ENCODE measurements around the gene FUT8.

FUT8 gene

GRCh38 chr14:65720171-65720570, 307.6 kb downstream of the FUT8 start:
- H3K9me3 ChIP-seq (ENCODE audit: control insufficient read depth in 1 of 2, low read length in 2 of 2) = peaks cover 0 to 2% of the 10 kb centered on the region in 2 donors
- H3K27ac ChIP-seq (ENCODE audit: low read length) = no peak overlapping the region
- H3K4me3 ChIP-seq (ENCODE audit: low read depth in 1 of 2, low read length in 2 of 2) = no peak overlapping the region
- H3K27me3 ChIP-seq (ENCODE audit: low read depth, low read length) = no peaks in the 10 kb centered on the region
- H3K36me3 ChIP-seq (ENCODE audit: control insufficient read depth in 1 of 2, insufficient read depth in 2 of 2, low read length in 2 of 2) = peaks cover 0 to 11% of the 10 kb centered on the region in 2 donors
- H3K4me1 ChIP-seq (ENCODE audit: control insufficient read depth in 1 of 2, insufficient read depth in 2 of 2, low read length in 2 of 2) = no peaks in the 10 kb centered on the region

GRCh38 chr14:65720743-65721142, 308.2 kb downstream of the FUT8 start:
- no peak overlapping the region for H3K4me3 ChIP-seq (ENCODE audit: low read depth in 1 of 2, low read length in 2 of 2)
- H3K9me3 ChIP-seq (ENCODE audit: control insufficient read depth in 1 of 2, low read length in 2 of 2) = peaks cover 0 to 2% of the 10 kb centered on the region in 2 donors
- H3K4me1 ChIP-seq (ENCODE audit: control insufficient read depth in 1 of 2, insufficient read depth in 2 of 2, low read length in 2 of 2) = no peaks in the 10 kb centered on the region
- H3K27ac ChIP-seq (ENCODE audit: low read length) = no peak overlapping the region
- peaks cover 0 to 11% of the 10 kb centered on the region in 2 donors for H3K36me3 ChIP-seq (ENCODE audit: control insufficient read depth in 1 of 2, insufficient read depth in 2 of 2, low read length in 2 of 2)
- no peaks in the 10 kb centered on the region for H3K27me3 ChIP-seq (ENCODE audit: low read depth, low read length)

- peaks cover 0 to 20% of the 10 kb centered on the region in 2 donors for H3K36me3 ChIP-seq (ENCODE audit: control insufficient read depth in 1 of 2, insufficient read depth in 2 of 2, low read length in 2 of 2)
- no peak overlapping the region for H3K27ac ChIP-seq (ENCODE audit: low read length)
- H3K9me3 ChIP-seq (ENCODE audit: control insufficient read depth in 1 of 2, low read length in 2 of 2) = peaks cover 0 to 1% of the 10 kb centered on the region in 2 donors
- no peak overlapping the region for H3K4me3 ChIP-seq (ENCODE audit: low read depth in 1 of 2, low read length in 2 of 2)
- no peaks in the 10 kb centered on the region for H3K4me1 ChIP-seq (ENCODE audit: control insufficient read depth in 1 of 2, insufficient read depth in 2 of 2, low read length in 2 of 2)
- no peaks in the 10 kb centered on the region for H3K27me3 ChIP-seq (ENCODE audit: low read depth, low read length)
Observed at GRCh38 chr14:65723348-65723747, 310.8 kb downstream of the FUT8 start.

GRCh38 chr14:65728604-65729003, 316.1 kb downstream of the FUT8 start:
- no peak overlapping the region for H3K4me3 ChIP-seq (ENCODE audit: low read depth in 1 of 2, low read length in 2 of 2)
- H3K9me3 ChIP-seq (ENCODE audit: control insufficient read depth in 1 of 2, low read length in 2 of 2) = no peaks in the 10 kb centered on the region
- peaks cover 3 to 20% of the 10 kb centered on the region in 2 donors for H3K36me3 ChIP-seq (ENCODE audit: control insufficient read depth in 1 of 2, insufficient read depth in 2 of 2, low read length in 2 of 2)
- no peaks in the 10 kb centered on the region for H3K27me3 ChIP-seq (ENCODE audit: low read depth, low read length)
- no peak overlapping the region for H3K27ac ChIP-seq (ENCODE audit: low read length)
- H3K4me1 ChIP-seq (ENCODE audit: control insufficient read depth in 1 of 2, insufficient read depth in 2 of 2, low read length in 2 of 2) = no peaks in the 10 kb centered on the region

GRCh38 chr14:65729566-65729965, 317.0 kb downstream of the FUT8 start:
- Histone ChIP-seq H3K27ac (ENCODE audit: low read length) (no peak overlapping the region), H3K36me3 (ENCODE audit: control insufficient read depth in 1 of 2, insufficient read depth in 2 of 2, low read length in 2 of 2) (peaks cover 3 to 25% of the 10 kb centered on the region in 2 donors), H3K4me1 (ENCODE audit: control insufficient read depth in 1 of 2, insufficient read depth in 2 of 2, low read length in 2 of 2) (no peaks in the 10 kb centered on the region), H3K27me3 (ENCODE audit: low read depth, low read length) (no peaks in the 10 kb centered on the region), H3K9me3 (ENCODE audit: control insufficient read depth in 1 of 2, low read length in 2 of 2) (no peaks in the 10 kb centered on the region), H3K4me3 (ENCODE audit: low read depth in 1 of 2, low read length in 2 of 2) (no peak overlapping the region)

GRCh38 chr14:65731933-65732506, 319.5 kb downstream of the FUT8 start:
- H3K36me3 ChIP-seq (ENCODE audit: control insufficient read depth in 1 of 2, insufficient read depth in 2 of 2, low read length in 2 of 2) = peaks cover 3 to 22% of the 10 kb centered on the region in 2 donors
- H3K4me1 ChIP-seq (ENCODE audit: control insufficient read depth in 1 of 2, insufficient read depth in 2 of 2, low read length in 2 of 2) = no peaks in the 10 kb centered on the region
- H3K27ac ChIP-seq (ENCODE audit: low read length) = no peak overlapping the region
- H3K4me3 ChIP-seq (ENCODE audit: low read depth in 1 of 2, low read length in 2 of 2) = no peak overlapping the region
- H3K27me3 ChIP-seq (ENCODE audit: low read depth, low read length) = no peaks in the 10 kb centered on the region
- H3K9me3 ChIP-seq (ENCODE audit: control insufficient read depth in 1 of 2, low read length in 2 of 2) = no peaks in the 10 kb centered on the region

GRCh38 chr14:65738339-65738738, 325.8 kb downstream of the FUT8 start:
- H3K27me3 ChIP-seq (ENCODE audit: low read depth, low read length) = no peaks in the 10 kb centered on the region
- H3K4me3 ChIP-seq (ENCODE audit: low read depth in 1 of 2, low read length in 2 of 2) = no peak overlapping the region
- no peaks in the 10 kb centered on the region for H3K4me1 ChIP-seq (ENCODE audit: control insufficient read depth in 1 of 2, insufficient read depth in 2 of 2, low read length in 2 of 2)
- peaks cover 14 to 25% of the 10 kb centered on the region in 2 donors for H3K36me3 ChIP-seq (ENCODE audit: control insufficient read depth in 1 of 2, insufficient read depth in 2 of 2, low read length in 2 of 2)
- H3K27ac ChIP-seq (ENCODE audit: low read length) = no peak overlapping the region
- no peaks in the 10 kb centered on the region for H3K9me3 ChIP-seq (ENCODE audit: control insufficient read depth in 1 of 2, low read length in 2 of 2)

- no peak overlapping the region for H3K4me3 ChIP-seq (ENCODE audit: low read depth in 1 of 2, low read length in 2 of 2)
- no peaks in the 10 kb centered on the region for H3K27me3 ChIP-seq (ENCODE audit: low read depth, low read length)
Observed at GRCh38 chr14:65745396-65746190, 333.1 kb downstream of the FUT8 start.

GRCh38 chr14:65748796-65749195, 336.3 kb downstream of the FUT8 start:
- no peak overlapping the region for H3K4me3 ChIP-seq (ENCODE audit: low read depth in 1 of 2, low read length in 2 of 2)
- H3K4me1 ChIP-seq (ENCODE audit: control insufficient read depth in 1 of 2, insufficient read depth in 2 of 2, low read length in 2 of 2) = no peaks in the 10 kb centered on the region
- no peaks in the 10 kb centered on the region for H3K9me3 ChIP-seq (ENCODE audit: control insufficient read depth in 1 of 2, low read length in 2 of 2)
- no peak overlapping the region for H3K27ac ChIP-seq (ENCODE audit: low read length)
- no peaks in the 10 kb centered on the region for H3K27me3 ChIP-seq (ENCODE audit: low read depth, low read length)
- H3K36me3 ChIP-seq (ENCODE audit: control insufficient read depth in 1 of 2, insufficient read depth in 2 of 2, low read length in 2 of 2) = no peaks in the 10 kb centered on the region

More at GRCh38 chr14:65745396-65746190, 333.1 kb downstream of the FUT8 start:
- Histone ChIP-seq H3K36me3 (ENCODE audit: control insufficient read depth in 1 of 2, insufficient read depth in 2 of 2, low read length in 2 of 2) (peaks cover 9 to 15% of the 10 kb centered on the region in 2 donors), H3K4me1 (ENCODE audit: control insufficient read depth in 1 of 2, insufficient read depth in 2 of 2, low read length in 2 of 2) (no peaks in the 10 kb centered on the region), H3K27ac (ENCODE audit: low read length) (no peak overlapping the region), H3K9me3 (ENCODE audit: control insufficient read depth in 1 of 2, low read length in 2 of 2) (no peaks in the 10 kb centered on the region)

- Histone ChIP-seq H3K4me1 (ENCODE audit: control insufficient read depth in 1 of 2, insufficient read depth in 2 of 2, low read length in 2 of 2) (no peaks in the 10 kb centered on the region), H3K27ac (ENCODE audit: low read length) (no peak overlapping the region), H3K36me3 (ENCODE audit: control insufficient read depth in 1 of 2, insufficient read depth in 2 of 2, low read length in 2 of 2) (no peaks in the 10 kb centered on the region), H3K27me3 (ENCODE audit: low read depth, low read length) (no peaks in the 10 kb centered on the region), H3K4me3 (ENCODE audit: low read depth in 1 of 2, low read length in 2 of 2) (no peak overlapping the region), H3K9me3 (ENCODE audit: control insufficient read depth in 1 of 2, low read length in 2 of 2) (no peaks in the 10 kb centered on the region)
Observed at GRCh38 chr14:65749287-65749686, 336.8 kb downstream of the FUT8 start.

GRCh38 chr14:65750906-65751305, 338.4 kb downstream of the FUT8 start:
- Histone ChIP-seq H3K27me3 (ENCODE audit: low read depth, low read length) (no peaks in the 10 kb centered on the region), H3K9me3 (ENCODE audit: control insufficient read depth in 1 of 2, low read length in 2 of 2) (no peaks in the 10 kb centered on the region), H3K27ac (ENCODE audit: low read length) (no peak overlapping the region), H3K4me3 (ENCODE audit: low read depth in 1 of 2, low read length in 2 of 2) (no peak overlapping the region), H3K36me3 (ENCODE audit: control insufficient read depth in 1 of 2, insufficient read depth in 2 of 2, low read length in 2 of 2) (no peaks in the 10 kb centered on the region), H3K4me1 (ENCODE audit: control insufficient read depth in 1 of 2, insufficient read depth in 2 of 2, low read length in 2 of 2) (no peaks in the 10 kb centered on the region)

Data from muscle layer of duodenum (tissue), 2 donors.